K562 (cell line): ENCODE data around the gene CLCN4. TPM values are rescaled to one million over a fixed set of nuclear protein-coding genes. Genes with fewer than 3 reads are reported as not detected.

Experiments
- ATAC-seq: fragments of 200-7000 bp; cut with Tn5 transposase; 3 replicates; pipeline ENCODE4 v1.9.1; 2020; ENCODE audit warnings: moderate library complexity
- BruUV-seq: library from RNA; stranded (reverse); fragments of 400-500 nt; replicated peaks from 2 replicates; lab custom pipeline; 2021; lab: Mats Ljungman, UMichigan
- CTCF ChIA-PET: fragments of 300-600 bp; formaldehyde crosslinking; extraction: SDS; loops from one replicate; lab custom pipeline; 2021; ENCODE audit warnings: low intra/inter-chr PET ratio; lab: Yijun Ruan, JAX
- POLR2A ChIA-PET: fragments of 300-600, 350-650 bp; sonication (Branson Sonifier 250); formaldehyde crosslinking; extraction: SDS; loops from one replicate; lab custom pipeline; 2021; ENCODE audit warnings: antibody characterized with exemption, inconsistent platforms; lab: Yijun Ruan, JAX
- DNase-seq, 4 experiments: peaks; one replicate each; pipeline versions ENCODE4 v3.0.0 to v3.0.0-alpha.2; 2011 to 2018; ENCODE audit warnings: low spot score in 3 of 4, mixed read lengths in 3 of 4; ENCODE audit errors: extremely low read depth in 1 of 4
- FAIRE-seq: peaks from 2 replicates; lab custom pipeline; 2011; peaks lifted over from hg19 to GRCh38; lab: Jason Lieb, UNC
- H2AFZ ChIP-seq: 2 replicates; pipeline ENCODE4 v1.6.0; 2011; ENCODE audit warnings: low read depth, low read length, control low read depth, inconsistent platforms
- H3K27ac ChIP-seq: fragments of 200-600 bp; 3 replicates; pipeline ENCODE4 v1.8.0; 2011; ENCODE audit warnings: low read depth, mild to moderate bottlenecking, control low read depth, inconsistent platforms, low read length, moderate library complexity, mixed read lengths; ENCODE audit errors: extremely low read depth
- H3K27me3 ChIP-seq, 2 experiments: fragments of 300-600 bp in 1 of 2; 2 replicates in 1 of 2; 3 replicates in 1 of 2; pipeline versions ENCODE4 v1.6.0 to v1.8.0; 2011; ENCODE audit warnings: inconsistent platforms in 2 of 2, low read length in 2 of 2, mild to moderate bottlenecking in 1 of 2, mixed read lengths in 1 of 2, moderate library complexity in 1 of 2; ENCODE audit not compliant: control insufficient read depth in 2 of 2, insufficient read depth in 2 of 2
- H3K36me3 ChIP-seq: fragments of 300-600 bp; 3 replicates; pipeline ENCODE4 v1.8.0; 2011; ENCODE audit warnings: mild to moderate bottlenecking, low read length, inconsistent platforms; ENCODE audit not compliant: control insufficient read depth, insufficient read depth
- H3K4me1 ChIP-seq, 2 experiments: fragments of 200-600 bp in 1 of 2; replicated peaks in 1 of 2; 2 replicates in 1 of 2; 3 replicates in 1 of 2; pipeline versions ENCODE4 v1.5.1 to v1.8.0; 2011; ENCODE audit warnings: inconsistent platforms in 2 of 2, low read length in 2 of 2, mild to moderate bottlenecking in 1 of 2, mixed read lengths in 1 of 2, moderate library complexity in 1 of 2; ENCODE audit not compliant: control insufficient read depth in 2 of 2, insufficient read depth in 2 of 2
- H3K4me2 ChIP-seq: 2 replicates; pipeline ENCODE4 v1.6.1; 2011; ENCODE audit warnings: low read length, control low read depth, inconsistent platforms, mixed read lengths; ENCODE audit not compliant: insufficient read depth
- H3K4me3 ChIP-seq: fragments of 200-600 bp; sonication (generic), shearing (Covaris generic); 2 replicates; pipeline ENCODE4 v1.5.1; 2016; ENCODE audit warnings: control low read depth, inconsistent platforms
- H3K79me2 ChIP-seq: fragments of 200-600 bp; 3 replicates; pipeline ENCODE4 v1.8.0; 2011; ENCODE audit warnings: low read length, inconsistent platforms; ENCODE audit not compliant: control insufficient read depth, insufficient read depth
- H3K9ac ChIP-seq, 2 experiments: 2 replicates each; pipeline versions ENCODE4 v1.6.0 to v1.6.1; 2011; ENCODE audit warnings: low read depth in 2 of 2, low read length in 2 of 2, control low read depth in 1 of 2, inconsistent platforms in 1 of 2, mild to moderate bottlenecking in 1 of 2, mixed read lengths in 1 of 2; ENCODE audit not compliant: insufficient read depth in 1 of 2
- H3K9me1 ChIP-seq: one replicate; pipeline ENCODE4 v1.6.0; 2011; ENCODE audit warnings: inconsistent platforms, mild to moderate bottlenecking, low read length, moderate library complexity; ENCODE audit not compliant: control insufficient read depth, insufficient read depth
- H3K9me3 ChIP-seq: replicated peaks from 2 replicates; pipeline ENCODE4 v1.5.1; 2011; ENCODE audit warnings: low read depth, low read length, inconsistent platforms; ENCODE audit not compliant: control insufficient read depth, insufficient read depth
- H4K20me1 ChIP-seq: replicated peaks from 2 replicates; pipeline ENCODE4 v1.6.1; 2011; ENCODE audit warnings: low read length, inconsistent platforms, mixed read lengths; ENCODE audit not compliant: control insufficient read depth, insufficient read depth
- BACH1 ChIP-seq: fragments of 200-800 bp; sonication (Bioruptor generic); IDR thresholded peaks from 2 replicates; pipeline ENCODE4 v1.6.1; 2016; ENCODE audit warnings: missing genetic modification characterization, missing compliant biosample characterization
- CAMTA2 ChIP-seq: fragments of 250-450 bp; sonication (Bioruptor Pico); conservative IDR thresholded peaks from 2 replicates; pipeline ENCODE4 v1.5.1; 2022
- CBX1 ChIP-seq: sonication (generic); IDR thresholded peaks from 2 replicates; pipeline ENCODE4 v1.6.1; 2016; ENCODE audit warnings: antibody characterized with exemption, low read depth, mild to moderate bottlenecking
- HMG20B ChIP-seq: fragments of 250-450 bp; sonication (Bioruptor Pico); IDR thresholded peaks from 2 replicates; pipeline ENCODE4 v1.5.0; 2021; ENCODE audit warnings: mild to moderate bottlenecking
- MTA2 ChIP-seq: fragments of 450-650 bp; IDR thresholded peaks from 2 replicates; pipeline ENCODE4 v1.6.1; 2016; ENCODE audit warnings: low read depth
- MTF1 ChIP-seq: fragments of 250-450 bp; sonication (Bioruptor Pico); IDR thresholded peaks from 2 replicates; pipeline ENCODE4 v1.9.0; 2021; ENCODE audit warnings: moderate library complexity, mild to moderate bottlenecking, inconsistent platforms, borderline replicate concordance
- SAFB ChIP-seq: fragments of 200-400 bp; formaldehyde crosslinking; IDR thresholded peaks from 2 replicates; pipeline ENCODE4 v1.6.1; 2017; ENCODE audit warnings: low read depth, low read length, borderline replicate concordance
- SETDB1 ChIP-seq: IDR thresholded peaks from one replicate; pipeline ENCODE4 v1.6.1; 2012; ENCODE audit warnings: low read length, control low read depth, inconsistent platforms
- TCFL5 ChIP-seq: fragments of 250-450 bp; sonication (Bioruptor Pico); conservative IDR thresholded peaks from 2 replicates; pipeline ENCODE4 v1.6.1; 2021; ENCODE audit warnings: mild to moderate bottlenecking, moderate library complexity, matching md5 sums
- WGBS: fragments of 100-300 bp; shearing (Covaris generic); methylation state at CpG from one replicate; pipeline ENCODE4 v1.1.6; 2016; ENCODE audit warnings: low coverage, mixed read lengths; ENCODE audit not compliant: insufficient coverage; ENCODE audit errors: missing lambda C conversion rate; 5-methylcytosine and 5-hydroxymethylcytosine counted together
- in situ Hi-C: fragments of 300-500 bp; cut with MboI; formaldehyde crosslinking; loops from 4 replicates; pipeline ENCODE4 v1.15.0; 2018; ENCODE audit warnings: inconsistent platforms, mixed read lengths
- intact Hi-C: fragments of 100-400 bp; cut with micrococcal nuclease; formaldehyde crosslinking; loops from 2 replicates; pipeline ENCODE4 v1.14.2; 2022
- polyA plus RNA-seq, 8 experiments: library from polyadenylated mRNA; depleted of rRNA in 4 of 8; stranded (reverse) in 5 of 8; unstranded in 3 of 8; fragments of >200 nt; fragmentation: Nextera tagmentation in 2 of 8; fragmentation: Illumina TruSeq in 1 of 8; extraction: Ambion mirVana in 2 of 8; extraction: Trizol in 1 of 8; gene quantifications; 2 replicates each; pipeline versions ENCODE4 v1.2.1 to v1.2.3, GENCODE V29; 2011 to 2014; ENCODE audit warnings: inconsistent platforms in 1 of 8, missing spikeins in 1 of 8
- total RNA-seq, 7 experiments: library from RNA; depleted of rRNA in 6 of 7; stranded (reverse); fragments of >200 nt in 6 of 7; fragmentation: Illumina TruSeq in 2 of 7; extraction: Trizol in 2 of 7; gene quantifications; 2 replicates each; pipeline versions ENCODE4 v1.2.1 to v1.2.3, GENCODE V29; 2011 to 2021; ENCODE audit warnings: low replicate concordance in 1 of 7
- TF ChIP-seq, protein P1 (sequence below): fragments of 250-450 bp; sonication (Bioruptor Pico); IDR thresholded peaks from 2 replicates; pipeline ENCODE4 v1.4.0; 2020; ENCODE audit warnings: mild to moderate bottlenecking, moderate library complexity, borderline replicate concordance
- TF ChIP-seq, protein P2 (sequence below), 2 experiments: IDR thresholded peaks in 1 of 2; conservative IDR thresholded peaks in 1 of 2; 2 replicates each; pipeline ENCODE4 v1.6.1; 2016; ENCODE audit warnings: low read depth in 2 of 2, mild to moderate bottlenecking in 1 of 2, missing compliant biosample characterization in 1 of 2, missing genetic modification characterization in 1 of 2, moderate library complexity in 1 of 2
- TF ChIP-seq, protein P3 (sequence below): fragments of 450-650 bp; IDR thresholded peaks from 2 replicates; pipeline ENCODE4 v1.6.1; 2016; ENCODE audit warnings: borderline replicate concordance

CLCN4 gene
- total and polyA plus RNA-seq, 9 of the 15 experiments (the other 6 are each of a cell fraction or from before 2014, with no cell fraction given), result 0.03 to 0.24 (median 0.10) TPM; not detected in 1

DNA sequence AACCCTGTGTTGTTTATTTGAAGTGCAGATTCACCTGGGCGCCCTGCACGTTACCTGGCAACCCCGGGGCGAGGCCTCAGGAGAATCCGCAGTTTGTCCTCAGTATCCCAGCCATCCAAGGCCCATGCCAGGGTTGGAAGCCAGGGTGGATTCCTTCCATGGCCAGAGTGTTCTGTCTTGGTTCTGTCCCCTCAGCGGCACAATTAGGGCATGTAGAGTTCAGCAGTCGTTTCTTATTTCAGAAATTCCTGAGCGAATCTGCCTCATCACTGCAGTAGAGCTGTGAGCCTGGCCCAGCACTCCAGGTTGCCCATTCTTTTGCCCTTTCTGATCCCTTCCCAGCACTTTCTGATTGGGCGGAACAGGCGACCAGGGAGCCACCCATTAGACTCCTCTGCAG is 29.9 kb upstream of the CLCN4 start:
- no peak overlapping the region for H3K4me3 ChIP-seq
- no peak overlapping the region for H3K27ac ChIP-seq
- no peak overlapping the region for H2AFZ ChIP-seq
- H3K36me3 ChIP-seq, result no peaks in the 10 kb centered on the region
- DNase-seq, result no peak
- ChIA-PET POLR2A (no interaction called here), CTCF (no interaction called here)
- in situ Hi-C loops, result no loop called here
- WGBS, result under 1% methylated on average over 10 of the region's 10 CpGs
- H3K27me3 ChIP-seq, result peaks cover 0 to 43% of the 10 kb centered on the region in 2 experiments; a peak in 3 of 5 replicates
- intact Hi-C loops, result no loop called here
- no peaks in the 10 kb centered on the region for H3K79me2 ChIP-seq
- H3K4me2 ChIP-seq, result no peak overlapping the region
- no peak for ATAC-seq
- no TSS peak for BruUV-seq
- no peaks in the 10 kb centered on the region for H3K9me1 ChIP-seq
- H3K9me3 ChIP-seq, result no peaks in the 10 kb centered on the region
- TF ChIP-seq MTF1, result no peak
- no peak for TF ChIP-seq SAFB
- TF ChIP-seq HMG20B (CRISPR knock-in tag), result no peak
- TF ChIP-seq BACH1 (tag), result no peak
- TF ChIP-seq CAMTA2 (CRISPR knock-in tag), result no peak
- TF ChIP-seq MTA2, result no peak
- no peak for TF ChIP-seq TCFL5 (CRISPR knock-in tag)
- no peak for TF ChIP-seq SETDB1
- TF ChIP-seq, protein P1, sequence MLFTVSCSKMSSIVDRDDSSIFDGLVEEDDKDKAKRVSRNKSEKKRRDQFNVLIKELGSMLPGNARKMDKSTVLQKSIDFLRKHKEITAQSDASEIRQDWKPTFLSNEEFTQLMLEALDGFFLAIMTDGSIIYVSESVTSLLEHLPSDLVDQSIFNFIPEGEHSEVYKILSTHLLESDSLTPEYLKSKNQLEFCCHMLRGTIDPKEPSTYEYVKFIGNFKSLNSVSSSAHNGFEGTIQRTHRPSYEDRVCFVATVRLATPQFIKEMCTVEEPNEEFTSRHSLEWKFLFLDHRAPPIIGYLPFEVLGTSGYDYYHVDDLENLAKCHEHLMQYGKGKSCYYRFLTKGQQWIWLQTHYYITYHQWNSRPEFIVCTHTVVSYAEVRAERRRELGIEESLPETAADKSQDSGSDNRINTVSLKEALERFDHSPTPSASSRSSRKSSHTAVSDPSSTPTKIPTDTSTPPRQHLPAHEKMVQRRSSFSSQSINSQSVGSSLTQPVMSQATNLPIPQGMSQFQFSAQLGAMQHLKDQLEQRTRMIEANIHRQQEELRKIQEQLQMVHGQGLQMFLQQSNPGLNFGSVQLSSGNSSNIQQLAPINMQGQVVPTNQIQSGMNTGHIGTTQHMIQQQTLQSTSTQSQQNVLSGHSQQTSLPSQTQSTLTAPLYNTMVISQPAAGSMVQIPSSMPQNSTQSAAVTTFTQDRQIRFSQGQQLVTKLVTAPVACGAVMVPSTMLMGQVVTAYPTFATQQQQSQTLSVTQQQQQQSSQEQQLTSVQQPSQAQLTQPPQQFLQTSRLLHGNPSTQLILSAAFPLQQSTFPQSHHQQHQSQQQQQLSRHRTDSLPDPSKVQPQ (CRISPR knock-in tag), result no peak
- TF ChIP-seq, protein P2, sequence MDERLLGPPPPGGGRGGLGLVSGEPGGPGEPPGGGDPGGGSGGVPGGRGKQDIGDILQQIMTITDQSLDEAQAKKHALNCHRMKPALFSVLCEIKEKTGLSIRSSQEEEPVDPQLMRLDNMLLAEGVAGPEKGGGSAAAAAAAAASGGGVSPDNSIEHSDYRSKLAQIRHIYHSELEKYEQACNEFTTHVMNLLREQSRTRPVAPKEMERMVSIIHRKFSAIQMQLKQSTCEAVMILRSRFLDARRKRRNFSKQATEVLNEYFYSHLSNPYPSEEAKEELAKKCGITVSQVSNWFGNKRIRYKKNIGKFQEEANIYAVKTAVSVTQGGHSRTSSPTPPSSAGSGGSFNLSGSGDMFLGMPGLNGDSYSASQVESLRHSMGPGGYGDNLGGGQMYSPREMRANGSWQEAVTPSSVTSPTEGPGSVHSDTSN (CRISPR knock-in tag; IDR thresholded peaks at IDR 0.05; ENCODE audit: low read depth), result no peak
- TF ChIP-seq, protein P2 (tag; conservative IDR thresholded peaks at IDR 0.05; ENCODE audit: low read depth), result no peak
- TF ChIP-seq, protein P3, sequence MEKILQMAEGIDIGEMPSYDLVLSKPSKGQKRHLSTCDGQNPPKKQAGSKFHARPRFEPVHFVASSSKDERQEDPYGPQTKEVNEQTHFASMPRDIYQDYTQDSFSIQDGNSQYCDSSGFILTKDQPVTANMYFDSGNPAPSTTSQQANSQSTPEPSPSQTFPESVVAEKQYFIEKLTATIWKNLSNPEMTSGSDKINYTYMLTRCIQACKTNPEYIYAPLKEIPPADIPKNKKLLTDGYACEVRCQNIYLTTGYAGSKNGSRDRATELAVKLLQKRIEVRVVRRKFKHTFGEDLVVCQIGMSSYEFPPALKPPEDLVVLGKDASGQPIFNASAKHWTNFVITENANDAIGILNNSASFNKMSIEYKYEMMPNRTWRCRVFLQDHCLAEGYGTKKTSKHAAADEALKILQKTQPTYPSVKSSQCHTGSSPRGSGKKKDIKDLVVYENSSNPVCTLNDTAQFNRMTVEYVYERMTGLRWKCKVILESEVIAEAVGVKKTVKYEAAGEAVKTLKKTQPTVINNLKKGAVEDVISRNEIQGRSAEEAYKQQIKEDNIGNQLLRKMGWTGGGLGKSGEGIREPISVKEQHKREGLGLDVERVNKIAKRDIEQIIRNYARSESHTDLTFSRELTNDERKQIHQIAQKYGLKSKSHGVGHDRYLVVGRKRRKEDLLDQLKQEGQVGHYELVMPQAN, result no peak
- TF ChIP-seq CBX1, result no peak
- TF ChIP-seq, all 486 proteins: peak for 0
- no peaks in the 10 kb centered on the region for H4K20me1 ChIP-seq
- H3K9ac ChIP-seq, result no peak overlapping the region
- no peak for FAIRE-seq
- peaks cover 0 to 3% of the 10 kb centered on the region in 2 experiments; a peak in 2 of 5 replicates for H3K4me1 ChIP-seq
